ENCODE measurements around the gene KAZN. TPM values are rescaled to one million over a fixed set of nuclear protein-coding genes. Genes with fewer than 3 reads are reported as not detected.

KAZN gene
- total and polyA plus RNA-seq, 2 of the 8 experiments (the other 6 are each of a cell fraction or from before 2014, with no cell fraction given): 3.7 to 11.8 TPM

GRCh38 chr1:14610761-14611160 is 12.3 kb downstream of the KAZN start:
- Histone ChIP-seq H3K4ac (replicated peaks; ENCODE audit: insufficient read length, low read depth, low read length) (no peak overlapping the region), H3K18ac (ENCODE audit: extremely low read depth, low read length) (no peak overlapping the region), H4K20me1 (replicated peaks in 1 of 2; ENCODE audit: control insufficient read depth in 1 of 2, insufficient read depth in 2 of 2, low read length in 2 of 2) (no peaks in the 10 kb centered on the region), H3K4me3 (ENCODE audit: extremely low read depth in 1 of 4, insufficient read depth in 2 of 4, low read depth in 3 of 4, low read length in 4 of 4) (no peak overlapping the region), H3K79me1 (ENCODE audit: low read depth, low read length) (peaks cover 2% of the 10 kb centered on the region; the same call in 1 of the 2 replicates), H3K79me2 (ENCODE audit: control insufficient read depth in 1 of 2, insufficient read depth in 2 of 2, low read length in 2 of 2) (0 out of 4 replicates have a peak, but pooled peaks cover 0 to 10% of the 10 kb centered on the region in 2 experiments), H3K23ac (ENCODE audit: insufficient read length) (no peak overlapping the region), H2BK120ac (replicated peaks; ENCODE audit: low read depth, low read length) (no peak overlapping the region), H2BK5ac (ENCODE audit: low read depth, low read length) (no peak overlapping the region), H3K9ac (replicated peaks in 1 of 4; ENCODE audit: extremely low read depth in 1 of 4, low read depth in 3 of 4, low read length in 3 of 4) (no peak overlapping the region), H3K14ac (ENCODE audit: insufficient read length) (no peak overlapping the region), H2BK15ac (ENCODE audit: low read length) (no peak overlapping the region), H4K8ac (ENCODE audit: extremely low read depth, insufficient read depth, low read length) (no peak overlapping the region), H3K4me1 (replicated peaks in 1 of 4; ENCODE audit: control insufficient read depth in 3 of 4, insufficient read depth in 4 of 4, low read length in 3 of 4) (no peaks in the 10 kb centered on the region), H3K27me3 (replicated peaks in 1 of 4; ENCODE audit: control insufficient read depth in 3 of 4, extremely low read depth in 1 of 4, insufficient read depth in 3 of 4, low read length in 3 of 4) (no peaks in the 10 kb centered on the region; a peak in 1 of 7 replicates), H3K23me2 (ENCODE audit: low read depth, low read length) (no peaks in the 10 kb centered on the region), H3K27ac (ENCODE audit: low read depth, low read length) (no peak overlapping the region), H4K91ac (replicated peaks; ENCODE audit: insufficient read length, low read length) (no peak overlapping the region), H3K4me2 (ENCODE audit: insufficient read depth in 1 of 2, low read depth in 2 of 2, low read length in 2 of 2) (no peak overlapping the region), H2BK12ac (ENCODE audit: low read depth, low read length) (no peak overlapping the region), H3K9me3 (ENCODE audit: insufficient read depth in 2 of 2, low read depth in 1 of 2, low read length in 1 of 2) (no peaks in the 10 kb centered on the region), H4K5ac (ENCODE audit: insufficient read length, low read depth, low read length) (no peak overlapping the region), H2AK5ac (ENCODE audit: low read depth, low read length) (no peak overlapping the region), H2AFZ (ENCODE audit: low read length) (no peak overlapping the region), H3K36me3 (ENCODE audit: control insufficient read depth in 2 of 4, insufficient read depth in 4 of 4, low read length in 3 of 4) (no peaks in the 10 kb centered on the region), H3K56ac (replicated peaks; ENCODE audit: insufficient read length, low read depth, low read length) (no peak overlapping the region), H2BK20ac (ENCODE audit: low read length) (no peak overlapping the region)
- POLR2A ChIA-PET (ENCODE audit: partially characterized antibody): interaction anchor here (1.2 kb wide), 2 partner anchors 10 to 13 kb away, joined by 3 to 4 read pairs; partner anchors contain the start of gene KAZN
- WGBS, 2 experiments (ENCODE audit: extremely low coverage in 1 of 2, insufficient coverage in 1 of 2, insufficient read length in 1 of 2, insufficient replicate concordance in 2 of 2, low coverage in 1 of 2, low lambda C conversion rate in 2 of 2, missing lambda C conversion rate in 1 of 2): 79% methylated on average over 4 of the region's 4 CpGs; no CpG with 5 or more reads in 1 of the 2 experiments
- CTCF ChIA-PET (ENCODE audit: partially characterized antibody): interaction anchor here (0.7 to 2.2 kb wide), 3 partner anchors 8 to 445 kb away, joined by 3 to 6 read pairs (median 3); no protein-coding TSS in a partner anchor
- FAIRE-seq (no peak), DNase-seq (ENCODE audit: low read depth in 1 of 2, low spot score in 2 of 2) (no peak)
- TF ChIP-seq NRF1 (IDR thresholded peaks at IDR 0.05; ENCODE audit: low read depth, low read length): no peak
- TF ChIP-seq ASH2L (IDR thresholded peaks at IDR 0.05; ENCODE audit: low read length): no peak
- no peak for TF ChIP-seq SIRT6 (IDR thresholded peaks at IDR 0.05; ENCODE audit: low read length)
- no peak for TF ChIP-seq POLR2A (IDR thresholded peaks at IDR 0.05; ENCODE audit: control extremely low read depth in 1 of 2, low read depth in 2 of 2, low read length in 2 of 2)
- no peak for TF ChIP-seq KDM5A (IDR thresholded peaks at IDR 0.05; ENCODE audit: low read length)
- TF ChIP-seq SAP30 (IDR thresholded peaks at IDR 0.05; ENCODE audit: insufficient read depth, insufficient replicate concordance, low read length): no peak
